Endothelial cell of umbilical vein (primary cell): Measurements from ENCODE around the gene NRBF2. TPM values are rescaled to one million over a fixed set of nuclear protein-coding genes. Genes with fewer than 3 reads are reported as not detected.

Experiments
- BruUV-seq: library from RNA; stranded (reverse); fragments of 400-500 nt; replicated peaks from 2 replicates; lab custom pipeline; 2021; lab: Mats Ljungman, UMichigan
- CTCF ChIA-PET: fragments of 300-600, 350-600 bp; sonication (Branson Sonifier 250); formaldehyde crosslinking; loops from one replicate; lab custom pipeline; 2021; ENCODE audit warnings: antibody characterized with exemption, inconsistent platforms; lab: Charles Lee
- POLR2A ChIA-PET: fragments of 300-600, 350-600 bp; sonication (Branson Sonifier 250); formaldehyde crosslinking; loops from one replicate; lab custom pipeline; 2021; ENCODE audit warnings: antibody characterized with exemption, inconsistent platforms; lab: Charles Lee
- DNase-seq: peaks from one replicate; pipeline ENCODE4 v3.0.0-alpha.2; 2011; ENCODE audit warnings: low read depth, low spot score
- FAIRE-seq: peaks from 2 replicates; lab custom pipeline; 2011; peaks lifted over from hg19 to GRCh38; lab: Jason Lieb, UNC
- H2AFZ ChIP-seq: 2 replicates; pipeline ENCODE4 v1.6.0; 2012; ENCODE audit warnings: low read depth, low read length, control low read depth, inconsistent platforms
- H3K27ac ChIP-seq: 2 replicates; pipeline ENCODE4 v1.5.1; 2011; ENCODE audit warnings: low read depth, mild to moderate bottlenecking, control low read depth, low read length, moderate library complexity; ENCODE audit not compliant: insufficient read depth
- H3K27me3 ChIP-seq, 2 experiments: 2 replicates each; pipeline versions ENCODE4 v1.6.0 to v1.6.1; 2011; ENCODE audit warnings: low read length in 2 of 2, mixed read lengths in 1 of 2; ENCODE audit not compliant: control insufficient read depth in 2 of 2, insufficient read depth in 2 of 2
- H3K36me3 ChIP-seq, 2 experiments: 2 replicates in 1 of 2; 3 replicates in 1 of 2; pipeline ENCODE4 v1.5.1; 2011; ENCODE audit warnings: low read length in 2 of 2, mild to moderate bottlenecking in 1 of 2, moderate library complexity in 1 of 2; ENCODE audit not compliant: control insufficient read depth in 2 of 2, insufficient read depth in 2 of 2; ENCODE audit errors: extremely low read depth in 1 of 2
- H3K4me1 ChIP-seq: 3 replicates; pipeline ENCODE4 v1.5.1; 2011; ENCODE audit warnings: mild to moderate bottlenecking, low read length; ENCODE audit not compliant: control insufficient read depth, insufficient read depth; ENCODE audit errors: extremely low read depth
- H3K4me2 ChIP-seq: 2 replicates; pipeline ENCODE4 v1.6.1; 2011; ENCODE audit warnings: low read length, control low read depth, mixed read lengths; ENCODE audit not compliant: insufficient read depth
- H3K4me3 ChIP-seq, 3 experiments: fragments of 200-600 bp in 1 of 3; sonication (generic), shearing (Covaris generic) in 1 of 3; replicated peaks in 1 of 3; 2 replicates each; pipeline ENCODE4 v1.5.1; 2011 to 2016; ENCODE audit warnings: control low read depth in 3 of 3, low read length in 3 of 3, mild to moderate bottlenecking in 2 of 3, inconsistent platforms in 1 of 3, low read depth in 1 of 3, moderate library complexity in 1 of 3; ENCODE audit not compliant: insufficient read depth in 1 of 3
- H3K79me2 ChIP-seq: 2 replicates; pipeline ENCODE4 v1.6.0; 2012; ENCODE audit warnings: low read length, inconsistent platforms; ENCODE audit not compliant: control insufficient read depth, insufficient read depth
- H3K9ac ChIP-seq: replicated peaks from 2 replicates; pipeline ENCODE3; 2011; ENCODE audit warnings: low read length, control low read depth; ENCODE audit not compliant: insufficient read depth; ENCODE audit errors: extremely low read depth
- H3K9me1 ChIP-seq: replicated peaks from 3 replicates; pipeline ENCODE4 v1.6.0; 2011; ENCODE audit warnings: mild to moderate bottlenecking, low read length; ENCODE audit not compliant: control insufficient read depth, insufficient read depth; ENCODE audit errors: extremely low read depth
- H3K9me3 ChIP-seq: replicated peaks from 2 replicates; pipeline ENCODE4 v1.5.1; 2012; ENCODE audit warnings: low read length, inconsistent platforms; ENCODE audit not compliant: control insufficient read depth, insufficient read depth
- H4K20me1 ChIP-seq: replicated peaks from 2 replicates; pipeline ENCODE3; 2011; ENCODE audit warnings: mild to moderate bottlenecking, low read length; ENCODE audit not compliant: control insufficient read depth, insufficient read depth; ENCODE audit errors: extremely low read depth
- CTCF ChIP-seq, 2 donors: IDR thresholded peaks; 1 replicate in 1 of 2; 2 replicates in 1 of 2; pipeline ENCODE4 v1.5.1; 2011; ENCODE audit warnings: low read length in 2 of 2, mild to moderate bottlenecking in 2 of 2, moderate library complexity in 2 of 2, control low read depth in 1 of 2, inconsistent platforms in 1 of 2, low read depth in 1 of 2; ENCODE audit not compliant: insufficient read depth in 1 of 2; ENCODE audit errors: extremely low read depth in 1 of 2
- EZH2 ChIP-seq: IDR thresholded peaks from 2 replicates; pipeline ENCODE4 v1.6.1; 2012; ENCODE audit warnings: borderline replicate concordance, low read depth, mild to moderate bottlenecking, moderate library complexity, low read length, inconsistent platforms; ENCODE audit not compliant: severe bottlenecking
- GATA2 ChIP-seq: IDR thresholded peaks from 2 replicates; pipeline ENCODE4 v1.7.0; 2011; ENCODE audit warnings: low read depth, mild to moderate bottlenecking, moderate library complexity, mixed read lengths, low read length; ENCODE audit not compliant: insufficient read length, insufficient read depth
- MYC ChIP-seq: IDR thresholded peaks from one replicate; pipeline ENCODE4 v1.6.1; 2011; ENCODE audit warnings: mild to moderate bottlenecking, low read depth, low read length
- POLR2A ChIP-seq: IDR thresholded peaks from 2 replicates; pipeline ENCODE4 v1.6.1; 2012; ENCODE audit warnings: low read depth, mild to moderate bottlenecking, control low read depth, low read length
- dilution Hi-C: fragments of 300-500 bp; cut with MboI; formaldehyde crosslinking; loops from one replicate; pipeline ENCODE4 v1.15.0; 2019; ENCODE audit warnings: low sequenced_read_pairs; ENCODE audit not compliant: extremely low pct_ligation_motif_present
- intact Hi-C: fragments of 100-400 bp; cut with micrococcal nuclease; formaldehyde crosslinking; loops from one replicate; pipeline ENCODE4 v1.10.0; 2022
- polyA plus RNA-seq, 4 experiments: library from polyadenylated mRNA; depleted of rRNA in 3 of 4; stranded (reverse) in 3 of 4; unstranded in 1 of 4; fragments of >200 nt; gene quantifications; 2 replicates each; pipeline versions ENCODE4 v1.2.1 to v1.2.3, GENCODE V29; 2011 to 2012; ENCODE audit warnings: missing spikeins in 1 of 4
- total RNA-seq: library from RNA; stranded (reverse); gene quantifications from 2 replicates; pipeline ENCODE4 v1.2.3, GENCODE V29; 2021
- TF ChIP-seq, protein P1 (sequence below): IDR thresholded peaks from 2 replicates; pipeline ENCODE4 v1.6.1; 2011; ENCODE audit not compliant: insufficient read depth, insufficient read length

Gene NRBF2
- total and polyA plus RNA-seq, 2 donors (not counting 3 experiments of a cell fraction or from before 2014, with no cell fraction given), result 7.6 to 17.7 TPM

DNA sequence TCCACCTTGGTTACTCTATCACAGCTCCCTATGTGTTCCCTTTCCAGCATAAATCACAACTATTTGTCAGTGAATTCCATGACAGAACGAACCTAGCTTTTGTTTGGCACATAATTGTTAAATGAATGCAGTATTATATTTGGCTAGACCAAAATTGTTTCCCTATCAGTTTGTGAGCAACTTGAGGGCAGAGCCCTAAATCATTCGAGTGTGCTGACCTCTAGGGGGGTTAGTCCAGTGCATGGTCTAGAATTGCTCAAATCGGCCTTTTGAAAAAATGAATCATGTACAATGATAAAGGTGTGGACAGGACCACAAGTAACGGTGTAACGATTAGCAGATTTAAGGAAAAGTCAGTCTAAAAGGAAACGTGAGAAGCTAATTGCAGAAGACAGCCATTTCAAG, 475 bp upstream of the NRBF2 start:
- ChIA-PET POLR2A (interaction anchor here (0.9 to 1.5 kb wide), 4 partner anchors 10 to 34 kb away, joined by 3 read pairs; no protein-coding TSS in a partner anchor), CTCF (interaction anchor here (0.7 to 2.9 kb wide), 9 partner anchors 9 to 868 kb away, joined by 3 to 19 read pairs (median 5); no protein-coding TSS in a partner anchor)
- no peak for DNase-seq
- Histone ChIP-seq H3K4me3 (no peak overlapping the region), H3K79me2 (peaks cover 42% of the 10 kb centered on the region), H4K20me1 (no peaks in the 10 kb centered on the region), H3K9ac (no peak overlapping the region), H3K9me1 (no peaks in the 10 kb centered on the region), H3K4me2 (peak overlapping the region; percentile 7), H3K36me3 (no peaks in the 10 kb centered on the region), H3K9me3 (no peaks in the 10 kb centered on the region), H2AFZ (peak overlapping the region; percentile 63), H3K27me3 (no peaks in the 10 kb centered on the region), H3K27ac (no peak overlapping the region), H3K4me1 (peaks cover 7% of the 10 kb centered on the region)
- dilution Hi-C loops, result no loop called here
- intact Hi-C loops, result loop anchor here (1.0 to 5.0 kb wide), 2 partner anchors 316 to 540 kb away; partner anchors contain the start of gene EGR2
- no TSS peak for BruUV-seq
- TF ChIP-seq, protein P1, sequence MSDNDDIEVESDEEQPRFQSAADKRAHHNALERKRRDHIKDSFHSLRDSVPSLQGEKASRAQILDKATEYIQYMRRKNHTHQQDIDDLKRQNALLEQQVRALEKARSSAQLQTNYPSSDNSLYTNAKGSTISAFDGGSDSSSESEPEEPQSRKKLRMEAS, result no peak
- TF ChIP-seq EZH2, result no peak
- no peak for TF ChIP-seq MYC
- TF ChIP-seq GATA2, result no peak
- TF ChIP-seq CTCF (IDR thresholded peaks at IDR 0.05; ENCODE audit: extremely low read depth in 1 of 2, insufficient read depth in 1 of 2, low read depth in 1 of 2, low read length in 2 of 2), result no peak
- TF ChIP-seq POLR2A, result no peak
- no peak for FAIRE-seq
